H1 (cell line): Measurements from ENCODE around the gene PLAC9.

Source experiments
- EP300 ChIP-seq, 2 experiments: IDR thresholded peaks; 1 replicate in 1 of 2; 2 replicates in 1 of 2; pipeline ENCODE4 v1.6.1; 2011 to 2012; ENCODE audit warnings: low read depth in 2 of 2, low read length in 2 of 2, mild to moderate bottlenecking in 2 of 2, borderline replicate concordance in 1 of 2, inconsistent platforms in 1 of 2, moderate library complexity in 1 of 2
- EZH2 ChIP-seq: fragments of 200-600 bp; sonication (generic); IDR thresholded peaks from 2 replicates; pipeline ENCODE4 v1.7.1; 2012; ENCODE audit warnings: low read depth, mild to moderate bottlenecking, moderate library complexity, low read length, inconsistent platforms; ENCODE audit not compliant: severe bottlenecking
- GABPA ChIP-seq: IDR thresholded peaks from 2 replicates; pipeline ENCODE4 v1.6.1; 2011; ENCODE audit warnings: mild to moderate bottlenecking, low read length, moderate library complexity, borderline replicate concordance; ENCODE audit not compliant: insufficient read depth
- JUND ChIP-seq: IDR thresholded peaks from 2 replicates; pipeline ENCODE4 v1.6.1; 2011; ENCODE audit warnings: mild to moderate bottlenecking, improper control_type of control experiment, low read length
- POLR2A ChIP-seq, 2 experiments: IDR thresholded peaks; 1 replicate in 1 of 2; 2 replicates in 1 of 2; pipeline ENCODE4 v1.6.1; 2011; ENCODE audit warnings: low read depth in 2 of 2, low read length in 2 of 2, mild to moderate bottlenecking in 2 of 2; ENCODE audit errors: control extremely low read depth in 1 of 2
- RBBP5 ChIP-seq: IDR thresholded peaks from 2 replicates; pipeline ENCODE4 v1.7.1; 2012; ENCODE audit warnings: low read depth, mild to moderate bottlenecking, inconsistent platforms, low read length, moderate library complexity, borderline replicate concordance
- TEAD4 ChIP-seq: IDR thresholded peaks from 2 replicates; pipeline ENCODE4 v1.6.1; 2012; ENCODE audit warnings: low read depth, low read length, inconsistent platforms, mixed read lengths
- TF ChIP-seq, protein P1 (sequence below): IDR thresholded peaks from 2 replicates; pipeline ENCODE4 v1.6.1; 2011; ENCODE audit warnings: low read depth, mild to moderate bottlenecking, low read length; ENCODE audit not compliant: insufficient read depth
- TF ChIP-seq, protein P2 (sequence below), 3 experiments: IDR thresholded peaks; 1 replicate in 2 of 3; 2 replicates in 1 of 3; pipeline versions ENCODE4 v1.5.1 to v1.6.1; 2011; ENCODE audit warnings: low read length in 3 of 3, mild to moderate bottlenecking in 3 of 3, inconsistent platforms in 2 of 3, low read depth in 1 of 3, moderate library complexity in 1 of 3; ENCODE audit not compliant: insufficient read depth in 1 of 3; ENCODE audit errors: control extremely low read depth in 1 of 3

DNA sequence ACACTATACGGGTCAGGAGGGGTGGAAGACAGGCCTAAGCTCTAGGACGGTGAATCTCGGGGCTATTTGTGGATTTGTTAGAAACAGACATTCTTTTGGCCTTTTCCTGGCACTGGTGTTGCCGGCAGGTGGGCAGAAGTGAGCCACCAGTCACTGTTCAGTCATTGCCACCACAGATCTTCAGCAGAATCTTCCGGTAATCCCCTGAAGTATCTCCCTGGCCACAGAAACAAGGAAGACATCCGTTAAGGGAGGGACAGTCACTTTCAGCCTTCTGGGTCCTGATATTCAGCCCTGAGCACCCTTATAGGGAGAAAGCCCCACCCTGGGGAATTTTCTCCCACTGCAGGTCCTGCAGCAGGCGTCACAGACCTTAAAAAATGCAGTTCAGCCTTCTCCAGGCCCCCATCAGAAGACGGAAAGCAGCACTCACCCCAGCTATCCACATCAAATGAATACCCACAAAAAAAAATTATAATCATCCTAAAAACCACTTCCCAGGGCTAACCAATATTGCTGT is 23.2 kb downstream of the PLAC9 start:
- TF ChIP-seq TEAD4: no peak
- TF ChIP-seq GABPA: no peak
- no peak for TF ChIP-seq RBBP5
- TF ChIP-seq, protein P1, sequence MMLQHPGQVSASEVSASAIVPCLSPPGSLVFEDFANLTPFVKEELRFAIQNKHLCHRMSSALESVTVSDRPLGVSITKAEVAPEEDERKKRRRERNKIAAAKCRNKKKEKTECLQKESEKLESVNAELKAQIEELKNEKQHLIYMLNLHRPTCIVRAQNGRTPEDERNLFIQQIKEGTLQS: no peak
- TF ChIP-seq JUND: no peak
- TF ChIP-seq, protein P2, sequence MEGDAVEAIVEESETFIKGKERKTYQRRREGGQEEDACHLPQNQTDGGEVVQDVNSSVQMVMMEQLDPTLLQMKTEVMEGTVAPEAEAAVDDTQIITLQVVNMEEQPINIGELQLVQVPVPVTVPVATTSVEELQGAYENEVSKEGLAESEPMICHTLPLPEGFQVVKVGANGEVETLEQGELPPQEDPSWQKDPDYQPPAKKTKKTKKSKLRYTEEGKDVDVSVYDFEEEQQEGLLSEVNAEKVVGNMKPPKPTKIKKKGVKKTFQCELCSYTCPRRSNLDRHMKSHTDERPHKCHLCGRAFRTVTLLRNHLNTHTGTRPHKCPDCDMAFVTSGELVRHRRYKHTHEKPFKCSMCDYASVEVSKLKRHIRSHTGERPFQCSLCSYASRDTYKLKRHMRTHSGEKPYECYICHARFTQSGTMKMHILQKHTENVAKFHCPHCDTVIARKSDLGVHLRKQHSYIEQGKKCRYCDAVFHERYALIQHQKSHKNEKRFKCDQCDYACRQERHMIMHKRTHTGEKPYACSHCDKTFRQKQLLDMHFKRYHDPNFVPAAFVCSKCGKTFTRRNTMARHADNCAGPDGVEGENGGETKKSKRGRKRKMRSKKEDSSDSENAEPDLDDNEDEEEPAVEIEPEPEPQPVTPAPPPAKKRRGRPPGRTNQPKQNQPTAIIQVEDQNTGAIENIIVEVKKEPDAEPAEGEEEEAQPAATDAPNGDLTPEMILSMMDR (IDR thresholded peaks at IDR 0.05; ENCODE audit: control extremely low read depth in 1 of 3, insufficient read depth in 1 of 3, low read depth in 1 of 3, low read length in 3 of 3): no peak
- TF ChIP-seq POLR2A (IDR thresholded peaks at IDR 0.05; ENCODE audit: control extremely low read depth in 1 of 2, low read depth in 2 of 2, low read length in 2 of 2): no peak
- no peak for TF ChIP-seq EP300 (IDR thresholded peaks at IDR 0.05; ENCODE audit: borderline replicate concordance in 1 of 2, low read depth in 2 of 2, low read length in 2 of 2)
- TF ChIP-seq EZH2: no peak
